ENCODE results near the gene MRPL23. TPM values are rescaled to one million over a fixed set of nuclear protein-coding genes. Genes with fewer than 3 reads are reported as not detected.
A peak's percentile ranks its signal among the peaks of the same experiment; 100 is the strongest.

Gene MRPL23
- total RNA-seq (73.1 TPM), polyA plus RNA-seq (ENCODE audit: insufficient read depth in 1 of 8, insufficient read length in 8 of 8, low replicate concordance in 1 of 8) (100 to 1,000 TPM in 2 of 8 donors, 10 to 100 TPM in 6; 40.6 to 122 (median 74.9) TPM)
- long read RNA-seq, donor 1, transcript MRPL23-205 (5 exons, 736 nt) = major isoform, 9 of 6,138 reads
- long read RNA-seq, donor 1, partial matches to known transcripts = 4,613 of 6,138 reads
- long read RNA-seq, donor 1, other reads (novel, unspliced or antisense) = 1,513 of 6,138 reads
- long read RNA-seq, donor 2, partial matches to known transcripts = 0 of 4 reads
- long read RNA-seq, donor 2, other reads (novel, unspliced or antisense) = 0 of 4 reads
- long read RNA-seq, donor 3, transcript MRPL23-205 (5 exons, 736 nt) = major isoform, 17 of 41 reads
- long read RNA-seq, donor 3, transcript MRPL23-209 (2 exons, 232 nt) = minor isoform, 7 of 41 reads
- long read RNA-seq, donor 3, partial matches to known transcripts = 0 of 41 reads
- long read RNA-seq, donor 3, other reads (novel, unspliced or antisense) = 17 of 41 reads
- long read RNA-seq, donor 4, transcript MRPL23-209 (2 exons, 232 nt) = minor isoform, 9 of 3,926 reads
- long read RNA-seq, donor 4, transcript MRPL23-205 (5 exons, 736 nt) = major isoform, 12 of 3,926 reads
- long read RNA-seq, donor 4, partial matches to known transcripts = 2,950 of 3,926 reads
- long read RNA-seq, donor 4, other reads (novel, unspliced or antisense) = 954 of 3,926 reads
- long read RNA-seq, donor 5, transcript MRPL23-205 (5 exons, 736 nt) = major isoform, 45 of 88 reads
- long read RNA-seq, donor 5, transcript MRPL23-209 (2 exons, 232 nt) = minor isoform, 5 of 88 reads
- long read RNA-seq, donor 5, partial matches to known transcripts = 7 of 88 reads
- long read RNA-seq, donor 5, other reads (novel, unspliced or antisense) = 31 of 88 reads
- long read RNA-seq, donor 6, transcript MRPL23-205 (5 exons, 736 nt) = major isoform, 37 of 13,312 reads
- long read RNA-seq, donor 6, transcript MRPL23-209 (2 exons, 232 nt) = minor isoform, 14 of 13,312 reads
- long read RNA-seq, donor 6, partial matches to known transcripts = 11,861 of 13,312 reads
- long read RNA-seq, donor 6, other reads (novel, unspliced or antisense) = 1,398 of 13,312 reads
- long read RNA-seq, donor 7, transcript MRPL23-209 (2 exons, 232 nt) = minor isoform, 5 of 6,353 reads
- long read RNA-seq, donor 7, transcript MRPL23-205 (5 exons, 736 nt) = major isoform, 18 of 6,353 reads
- long read RNA-seq, donor 7, partial matches to known transcripts = 6,032 of 6,353 reads
- long read RNA-seq, donor 7, other reads (novel, unspliced or antisense) = 298 of 6,353 reads
- long read RNA-seq, donor 8, transcript MRPL23-209 (2 exons, 232 nt) = minor isoform, 10 of 38 reads
- long read RNA-seq, donor 8, transcript MRPL23-205 (5 exons, 736 nt) = major isoform, 19 of 38 reads
- long read RNA-seq, donor 8, partial matches to known transcripts = 0 of 38 reads
- long read RNA-seq, donor 8, other reads (novel, unspliced or antisense) = 9 of 38 reads
- long read RNA-seq, donor 9, transcript MRPL23-209 (2 exons, 232 nt) = minor isoform, 5 of 30 reads
- long read RNA-seq, donor 9, transcript MRPL23-205 (5 exons, 736 nt) = major isoform, 8 of 30 reads
- long read RNA-seq, donor 9, partial matches to known transcripts = 6 of 30 reads
- long read RNA-seq, donor 9, other reads (novel, unspliced or antisense) = 11 of 30 reads
- long read RNA-seq, donor 10, transcript MRPL23-205 (5 exons, 736 nt) = major isoform, 19 of 63 reads
- long read RNA-seq, donor 10, transcript MRPL23-209 (2 exons, 232 nt) = minor isoform, 8 of 63 reads
- long read RNA-seq, donor 10, partial matches to known transcripts = 34 of 63 reads
- long read RNA-seq, donor 10, other reads (novel, unspliced or antisense) = 0 of 63 reads
- long read RNA-seq, donor 11, transcript MRPL23-205 (5 exons, 736 nt) = major isoform, 17 of 5,211 reads
- long read RNA-seq, donor 11, partial matches to known transcripts = 4,952 of 5,211 reads
- long read RNA-seq, donor 11, other reads (novel, unspliced or antisense) = 237 of 5,211 reads

- H3K9me3 ChIP-seq (replicated peaks; ENCODE audit: control insufficient read depth, low read depth, low read length) = no peaks in the 10 kb centered on the region
- DNase-seq = no peak
- no peak within 1 kb of the TSS for H3K4me3 ChIP-seq (ENCODE audit: low read length)
- WGBS (ENCODE audit: insufficient coverage) = no CpG with 5 or more reads among the region's 85 CpGs
- H3K36me3 ChIP-seq (ENCODE audit: control insufficient read depth, insufficient read depth, low read length) = no peaks in the 10 kb centered on the region
- H3K4me1 ChIP-seq (ENCODE audit: control insufficient read depth, insufficient read depth, low read length) = peaks cover 22% of the 10 kb centered on the region
- H3K27me3 ChIP-seq (ENCODE audit: control insufficient read depth, insufficient read depth, low read length) = no peaks in the 10 kb centered on the region
- H3K27ac ChIP-seq (ENCODE audit: low read length) = no peak within 1 kb of the TSS
Measured at GRCh38 chr11:1946812-1947484, at the start of gene MRPL23. Gene MRPL23, plus strand, starts transcription at chr11:1947332. Its CDS starts 31 bp downstream, at chr11:1947363.

DNA sequence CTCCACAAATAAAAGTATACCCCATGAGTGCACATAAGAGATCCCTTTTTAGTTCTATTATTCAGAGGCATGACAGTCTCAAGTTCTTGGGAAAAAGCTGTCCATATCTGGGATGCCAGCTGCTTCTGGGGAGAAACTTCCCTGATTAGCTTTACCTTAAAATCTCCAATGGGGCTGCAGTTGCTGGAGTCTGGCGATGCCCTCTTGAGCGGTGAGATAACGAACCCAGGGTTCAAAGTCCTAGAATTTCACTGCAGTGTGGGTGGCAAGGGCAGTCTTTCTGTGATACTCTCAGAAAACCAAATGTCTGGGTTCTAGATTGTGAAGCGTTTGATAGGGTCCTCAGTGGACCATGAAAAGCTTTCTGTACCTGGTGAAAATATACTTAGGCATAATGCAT is 48.0 kb upstream of the MRPL23 start:
- 100% methylated on average over 2 of the region's 4 CpGs for WGBS (ENCODE audit: insufficient coverage)
- Histone ChIP-seq H3K9me3 (replicated peaks; ENCODE audit: control insufficient read depth, low read depth, low read length) (no peaks in the 10 kb centered on the region), H3K27ac (ENCODE audit: low read length) (peak overlapping the region; percentile 57), H3K4me3 (ENCODE audit: low read length) (no peak overlapping the region), H3K36me3 (ENCODE audit: control insufficient read depth, insufficient read depth, low read length) (no peaks in the 10 kb centered on the region), H3K4me1 (ENCODE audit: control insufficient read depth, insufficient read depth, low read length) (peaks cover 4% of the 10 kb centered on the region), H3K27me3 (ENCODE audit: control insufficient read depth, insufficient read depth, low read length) (no peaks in the 10 kb centered on the region)
- DNase-seq = no peak

DNA sequence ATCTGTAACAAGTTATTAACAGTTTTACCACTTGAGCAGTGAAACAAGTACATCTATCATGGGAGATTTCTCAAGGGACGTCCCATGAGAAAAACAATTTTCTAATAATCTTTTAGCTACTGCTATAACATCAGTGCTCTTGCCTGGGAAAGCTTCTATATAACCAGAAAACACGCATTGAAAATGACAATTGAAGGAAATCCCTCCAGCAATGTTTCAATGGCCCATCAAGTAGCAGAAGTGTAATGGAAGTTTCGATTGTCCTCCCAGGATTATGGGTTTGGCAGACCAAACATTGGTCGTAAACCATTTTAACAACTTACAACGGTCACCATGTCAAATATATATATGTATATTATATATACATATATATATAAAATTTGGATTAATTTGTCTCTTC is 47.4 kb upstream of the MRPL23 start:
- Histone ChIP-seq H3K27ac (ENCODE audit: low read length) (peak overlapping the region; percentile 57), H3K4me3 (ENCODE audit: low read length) (no peak overlapping the region), H3K4me1 (ENCODE audit: control insufficient read depth, insufficient read depth, low read length) (peaks cover 4% of the 10 kb centered on the region), H3K27me3 (ENCODE audit: control insufficient read depth, insufficient read depth, low read length) (no peaks in the 10 kb centered on the region), H3K9me3 (replicated peaks; ENCODE audit: control insufficient read depth, low read depth, low read length) (no peaks in the 10 kb centered on the region), H3K36me3 (ENCODE audit: control insufficient read depth, insufficient read depth, low read length) (no peaks in the 10 kb centered on the region)
- no CpG with 5 or more reads among the region's 5 CpGs for WGBS (ENCODE audit: insufficient coverage)
- no peak for DNase-seq

GRCh38 chr11:1906181-1906580 is 41.0 kb upstream of the MRPL23 start:
- no peaks in the 10 kb centered on the region for H3K27me3 ChIP-seq (ENCODE audit: control insufficient read depth, insufficient read depth, low read length)
- no peaks in the 10 kb centered on the region for H3K9me3 ChIP-seq (replicated peaks; ENCODE audit: control insufficient read depth, low read depth, low read length)
- WGBS (ENCODE audit: insufficient coverage) = no CpG with 5 or more reads among the region's 5 CpGs
- peaks cover 40% of the 10 kb centered on the region for H3K4me1 ChIP-seq (ENCODE audit: control insufficient read depth, insufficient read depth, low read length)
- H3K27ac ChIP-seq (ENCODE audit: low read length) = peak overlapping the region; percentile 91
- DNase-seq = peak; percentile 61
- H3K36me3 ChIP-seq (ENCODE audit: control insufficient read depth, insufficient read depth, low read length) = no peaks in the 10 kb centered on the region
- no peak overlapping the region for H3K4me3 ChIP-seq (ENCODE audit: low read length)

DNA sequence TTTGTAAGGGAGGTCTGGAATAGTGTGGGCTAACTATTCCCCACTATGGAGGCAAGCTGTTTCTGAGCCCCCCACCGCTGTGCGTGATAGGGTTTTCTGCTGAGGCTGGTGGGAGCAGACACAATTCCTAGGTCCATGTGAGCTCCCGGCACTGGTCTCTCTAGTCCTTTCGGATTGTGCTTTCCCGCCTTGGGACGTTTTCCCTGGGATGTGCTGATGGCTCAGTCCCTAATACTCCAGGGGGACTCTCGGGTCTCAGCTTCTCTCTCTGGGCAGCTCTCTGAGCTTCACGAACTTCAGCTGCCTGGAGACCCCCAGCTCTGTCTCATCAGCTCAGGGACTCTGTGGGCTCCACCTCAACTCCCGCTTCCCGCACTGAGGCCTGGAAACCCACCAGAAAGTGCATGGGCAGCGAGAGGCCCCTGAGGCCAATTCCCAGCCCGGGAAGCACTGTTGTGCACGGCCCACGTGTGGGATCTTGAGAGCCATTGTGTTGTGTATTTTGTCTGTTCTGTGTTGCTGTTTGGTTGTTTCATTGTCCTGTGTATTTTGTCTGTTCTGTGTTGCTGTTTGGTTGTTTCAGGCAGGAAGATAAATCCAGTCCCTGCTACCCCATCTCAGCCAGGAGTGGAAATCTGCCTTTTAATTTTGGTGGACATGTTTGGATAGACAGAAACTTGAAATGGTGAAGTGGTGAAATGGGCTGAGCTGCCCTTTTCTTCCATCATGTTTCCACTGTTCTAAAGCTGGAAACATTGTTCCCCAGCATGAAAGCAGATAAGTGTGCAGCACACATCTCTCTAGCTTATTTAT is 40.3 kb upstream of the MRPL23 start:
- Histone ChIP-seq H3K4me1 (ENCODE audit: control insufficient read depth, insufficient read depth, low read length) (peaks cover 40% of the 10 kb centered on the region), H3K36me3 (ENCODE audit: control insufficient read depth, insufficient read depth, low read length) (no peaks in the 10 kb centered on the region), H3K9me3 (replicated peaks; ENCODE audit: control insufficient read depth, low read depth, low read length) (no peaks in the 10 kb centered on the region), H3K4me3 (ENCODE audit: low read length) (no peak overlapping the region), H3K27me3 (ENCODE audit: control insufficient read depth, insufficient read depth, low read length) (no peaks in the 10 kb centered on the region), H3K27ac (ENCODE audit: low read length) (peak overlapping the region; percentile 91)
- DNase-seq = peak; percentile 31
- WGBS (ENCODE audit: insufficient coverage) = 28% methylated on average over 13 of the region's 14 CpGs

DNA sequence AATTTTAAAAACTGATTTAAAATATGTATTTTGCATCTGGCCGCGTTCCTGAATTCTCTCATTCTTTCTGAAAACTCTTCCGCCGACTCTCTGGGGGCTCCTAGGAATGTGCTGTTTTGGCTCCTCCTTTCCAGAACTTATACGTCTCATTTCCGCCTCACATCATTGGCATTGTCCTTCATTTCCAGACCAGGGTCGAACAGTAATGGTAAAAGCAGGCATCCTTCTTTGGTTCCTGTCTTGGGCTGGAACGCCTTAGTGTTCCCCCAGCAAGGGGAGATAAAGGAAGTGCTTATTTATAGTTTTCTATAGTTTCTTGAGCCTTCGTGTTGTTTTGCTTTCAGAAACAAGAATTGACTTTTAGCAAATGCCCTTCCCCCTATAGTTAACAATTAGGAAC is 38.5 kb upstream of the MRPL23 start:
- Histone ChIP-seq H3K4me1 (ENCODE audit: control insufficient read depth, insufficient read depth, low read length) (peaks cover 46% of the 10 kb centered on the region), H3K27ac (ENCODE audit: low read length) (peak overlapping the region; percentile 91), H3K36me3 (ENCODE audit: control insufficient read depth, insufficient read depth, low read length) (no peaks in the 10 kb centered on the region), H3K9me3 (replicated peaks; ENCODE audit: control insufficient read depth, low read depth, low read length) (no peaks in the 10 kb centered on the region), H3K27me3 (ENCODE audit: control insufficient read depth, insufficient read depth, low read length) (no peaks in the 10 kb centered on the region), H3K4me3 (ENCODE audit: low read length) (no peak overlapping the region)
- peak; percentile 98 for DNase-seq
- 0% methylated on average over 4 of the region's 9 CpGs for WGBS (ENCODE audit: insufficient coverage)

DNA sequence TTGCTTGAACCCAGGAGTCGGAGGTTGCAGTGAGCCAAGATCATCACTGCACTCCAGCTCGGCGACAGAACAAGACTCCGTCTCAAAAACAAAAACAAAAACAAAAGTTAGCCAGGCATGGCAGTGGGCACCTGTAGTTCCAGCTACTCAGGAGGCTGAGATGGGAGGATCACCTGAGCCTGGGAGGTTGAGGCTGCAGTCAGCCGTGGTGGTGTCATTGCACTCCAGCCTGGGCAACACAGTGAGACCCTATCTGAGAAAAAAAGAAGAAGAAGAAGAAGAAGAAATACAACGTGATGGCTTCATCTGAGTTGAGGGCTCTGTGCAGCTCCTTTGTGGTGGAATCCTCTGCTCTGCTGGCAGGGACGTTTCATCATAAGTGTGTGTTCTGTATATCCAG is 37.6 kb upstream of the MRPL23 start:
- Histone ChIP-seq H3K4me1 (ENCODE audit: control insufficient read depth, insufficient read depth, low read length) (peaks cover 46% of the 10 kb centered on the region), H3K36me3 (ENCODE audit: control insufficient read depth, insufficient read depth, low read length) (no peaks in the 10 kb centered on the region), H3K9me3 (replicated peaks; ENCODE audit: control insufficient read depth, low read depth, low read length) (no peaks in the 10 kb centered on the region), H3K27ac (ENCODE audit: low read length) (peak overlapping the region; percentile 91), H3K27me3 (ENCODE audit: control insufficient read depth, insufficient read depth, low read length) (no peaks in the 10 kb centered on the region), H3K4me3 (ENCODE audit: low read length) (no peak overlapping the region)
- DNase-seq = no peak
- 77% methylated on average over 3 of the region's 7 CpGs for WGBS (ENCODE audit: insufficient coverage)

DNA sequence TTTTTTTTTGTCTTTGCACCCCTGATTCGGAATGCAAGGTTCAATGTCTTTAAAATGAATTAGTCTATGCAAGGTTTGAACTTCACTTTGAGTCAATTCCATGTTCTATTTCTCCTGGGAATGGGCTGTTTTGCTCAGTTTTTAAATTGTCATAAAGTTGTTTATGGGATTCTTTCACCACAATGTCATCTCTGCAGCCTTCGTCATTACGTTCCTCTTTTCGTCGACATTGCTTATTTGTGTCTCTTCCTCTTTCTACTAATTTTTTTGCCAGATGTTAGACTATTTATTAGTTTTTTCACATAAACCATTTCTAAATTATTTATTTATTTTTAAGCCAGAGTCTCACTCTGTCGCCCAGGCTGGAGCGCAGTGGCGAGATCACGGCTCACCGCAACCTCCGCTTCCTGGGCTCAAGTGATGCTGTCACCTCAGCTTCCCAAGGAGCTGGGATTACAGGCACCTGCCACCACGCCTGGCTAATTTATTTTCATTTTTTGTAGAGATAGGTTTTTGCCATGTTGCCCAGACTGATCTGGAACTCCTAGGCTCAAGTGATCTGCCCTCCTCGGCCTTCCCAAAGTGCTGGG is 34.7 kb upstream of the MRPL23 start:
- H3K9me3 ChIP-seq (replicated peaks; ENCODE audit: control insufficient read depth, low read depth, low read length) = no peaks in the 10 kb centered on the region
- H3K4me3 ChIP-seq (ENCODE audit: low read length) = no peak overlapping the region
- peaks cover 3% of the 10 kb centered on the region for H3K36me3 ChIP-seq (ENCODE audit: control insufficient read depth, insufficient read depth, low read length)
- peak overlapping the region; percentile 69 for H3K27ac ChIP-seq (ENCODE audit: low read length)
- DNase-seq = peak; percentile 83
- peaks cover 47% of the 10 kb centered on the region for H3K4me1 ChIP-seq (ENCODE audit: control insufficient read depth, insufficient read depth, low read length)
- 64% methylated on average over 5 of the region's 13 CpGs for WGBS (ENCODE audit: insufficient coverage)
- no peaks in the 10 kb centered on the region for H3K27me3 ChIP-seq (ENCODE audit: control insufficient read depth, insufficient read depth, low read length)
